Measurements from ENCODE around the gene SNAI3.

DNA sequence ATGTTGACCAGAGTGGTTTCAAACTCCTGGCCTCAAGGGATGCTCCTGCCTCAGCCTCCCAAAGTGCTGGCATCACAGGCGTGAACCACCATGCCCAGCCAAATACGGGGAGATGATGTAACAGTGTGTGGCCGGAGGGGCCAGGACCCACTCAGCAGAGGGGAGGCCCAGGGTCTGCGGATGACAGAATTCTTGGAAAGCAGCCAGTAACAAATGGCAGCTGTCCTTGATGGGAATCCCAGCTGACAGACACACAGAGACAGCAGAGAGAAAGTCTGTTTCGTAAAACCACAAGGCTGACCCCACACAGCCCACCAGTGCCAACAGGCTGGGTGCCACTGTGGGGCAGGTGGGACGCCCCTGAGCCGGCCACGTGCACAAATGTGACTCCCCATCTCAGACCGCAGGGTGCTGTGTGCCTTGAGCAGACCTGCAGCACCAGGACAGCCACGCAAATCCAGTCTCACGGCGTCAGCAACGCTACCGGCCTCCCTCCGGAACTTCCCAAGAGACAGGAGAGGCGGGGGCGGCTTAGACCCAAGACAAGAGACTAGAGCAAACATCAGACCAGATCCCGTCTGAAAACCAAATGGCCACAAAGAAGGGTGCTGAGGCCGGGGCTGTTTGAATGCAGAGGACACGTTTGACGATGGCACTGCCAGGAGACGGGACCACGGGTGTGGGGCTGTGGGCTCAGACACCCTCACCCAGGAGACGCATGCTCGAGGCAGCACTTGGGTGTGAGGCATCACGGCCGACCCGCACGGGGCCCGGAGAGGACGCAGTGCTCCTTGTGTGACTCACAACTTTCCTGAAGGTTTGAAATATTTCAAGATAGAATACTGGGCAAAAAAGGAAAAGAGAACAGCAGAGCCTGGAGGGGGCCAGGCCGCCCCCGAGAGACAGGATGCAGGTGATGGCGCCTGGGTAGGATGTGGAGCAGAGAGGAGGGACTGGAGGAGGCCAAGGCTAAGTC is 44.6 kb upstream of the SNAI3 start:
- TF ChIP-seq, protein P1, sequence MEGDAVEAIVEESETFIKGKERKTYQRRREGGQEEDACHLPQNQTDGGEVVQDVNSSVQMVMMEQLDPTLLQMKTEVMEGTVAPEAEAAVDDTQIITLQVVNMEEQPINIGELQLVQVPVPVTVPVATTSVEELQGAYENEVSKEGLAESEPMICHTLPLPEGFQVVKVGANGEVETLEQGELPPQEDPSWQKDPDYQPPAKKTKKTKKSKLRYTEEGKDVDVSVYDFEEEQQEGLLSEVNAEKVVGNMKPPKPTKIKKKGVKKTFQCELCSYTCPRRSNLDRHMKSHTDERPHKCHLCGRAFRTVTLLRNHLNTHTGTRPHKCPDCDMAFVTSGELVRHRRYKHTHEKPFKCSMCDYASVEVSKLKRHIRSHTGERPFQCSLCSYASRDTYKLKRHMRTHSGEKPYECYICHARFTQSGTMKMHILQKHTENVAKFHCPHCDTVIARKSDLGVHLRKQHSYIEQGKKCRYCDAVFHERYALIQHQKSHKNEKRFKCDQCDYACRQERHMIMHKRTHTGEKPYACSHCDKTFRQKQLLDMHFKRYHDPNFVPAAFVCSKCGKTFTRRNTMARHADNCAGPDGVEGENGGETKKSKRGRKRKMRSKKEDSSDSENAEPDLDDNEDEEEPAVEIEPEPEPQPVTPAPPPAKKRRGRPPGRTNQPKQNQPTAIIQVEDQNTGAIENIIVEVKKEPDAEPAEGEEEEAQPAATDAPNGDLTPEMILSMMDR (IDR thresholded peaks at IDR 0.05): no peak
- no peak for TF ChIP-seq POLR2A (IDR thresholded peaks at IDR 0.05)
